Measurements from ENCODE around the gene CADPS2.

The CADPS2 gene

DNA sequence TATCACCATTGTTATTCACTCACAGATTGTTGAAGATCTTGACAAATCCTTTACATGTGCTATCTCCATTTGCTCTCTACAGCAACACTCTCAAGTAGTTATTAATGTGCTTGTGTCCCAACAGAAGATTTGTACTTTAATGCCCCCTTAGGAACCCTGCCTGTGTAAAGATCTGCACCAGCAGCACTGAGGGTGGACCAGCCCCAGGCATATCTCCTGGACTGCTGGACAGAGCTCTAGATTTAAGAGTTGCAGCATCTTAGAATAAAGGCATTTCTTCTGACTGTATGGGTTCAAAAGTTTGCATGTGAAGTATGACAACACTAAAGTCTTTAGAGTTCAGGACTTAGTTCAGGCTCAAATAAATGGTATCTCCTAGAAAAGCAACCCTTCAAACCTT, 282.0 kb downstream of the CADPS2 start:
- DNase-seq (ENCODE audit: low read depth in 2 of 2) = no peak

GRCh38 chr7:122602800-122603199, 283.5 kb downstream of the CADPS2 start:
- no peak for DNase-seq (ENCODE audit: low read depth in 2 of 2)

GRCh38 chr7:122600630-122601029, 285.6 kb downstream of the CADPS2 start:
- DNase-seq (ENCODE audit: low read depth in 2 of 2) = no peak

- no peak for DNase-seq (ENCODE audit: low read depth in 2 of 2)
Measured at GRCh38 chr7:122600042-122600441, 286.2 kb downstream of the CADPS2 start.

DNA sequence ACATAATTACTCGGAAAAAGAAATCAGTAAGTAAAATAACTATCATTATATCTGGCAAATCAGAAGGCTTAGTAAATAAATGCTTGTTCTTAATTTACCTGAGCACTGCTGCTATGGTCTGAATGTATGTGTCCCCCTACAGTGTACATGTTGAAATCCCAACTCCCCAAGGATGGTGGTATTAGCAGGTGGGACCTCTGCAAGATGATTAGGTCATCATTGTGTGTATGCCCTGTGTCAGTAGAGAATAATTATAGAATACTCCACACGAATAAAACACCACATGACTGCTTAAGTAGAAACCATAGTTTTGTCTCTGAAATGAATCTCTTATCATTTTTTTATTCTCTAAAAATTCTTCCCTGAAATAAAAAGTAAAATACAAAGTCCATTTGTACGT, 289.0 kb downstream of the CADPS2 start:
- DNase-seq (ENCODE audit: low read depth in 2 of 2) = no peak

- DNase-seq (ENCODE audit: low read depth in 2 of 2) = no peak
Measured at GRCh38 chr7:122595885-122596284, 290.4 kb downstream of the CADPS2 start.

GRCh38 chr7:122588621-122589020, 297.6 kb downstream of the CADPS2 start:
- no peak for DNase-seq (ENCODE audit: low read depth in 2 of 2)

- DNase-seq (ENCODE audit: low read depth in 2 of 2) = no peak
Measured at GRCh38 chr7:122584676-122585251, 301.5 kb downstream of the CADPS2 start.

DNA sequence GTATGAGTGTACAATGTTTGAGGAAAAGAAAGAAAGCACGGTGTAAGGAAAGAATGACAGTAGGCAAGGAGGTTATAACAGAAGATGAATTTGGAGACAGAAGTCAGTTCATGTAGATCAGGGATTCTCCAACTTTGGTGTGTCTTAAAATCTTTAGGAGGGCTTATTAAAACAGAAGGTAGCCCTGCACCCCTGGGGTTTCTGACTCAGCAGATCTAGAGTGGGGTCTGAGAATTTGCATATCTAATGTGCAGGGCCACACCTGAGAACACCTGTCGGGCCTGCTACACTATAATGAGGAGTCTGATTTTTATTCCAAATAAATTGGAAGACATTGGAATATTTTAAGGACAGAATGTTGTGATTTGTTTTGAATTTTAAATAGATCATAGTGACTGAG, 307.9 kb downstream of the CADPS2 start:
- no peak for DNase-seq (ENCODE audit: low read depth in 2 of 2)

DNA sequence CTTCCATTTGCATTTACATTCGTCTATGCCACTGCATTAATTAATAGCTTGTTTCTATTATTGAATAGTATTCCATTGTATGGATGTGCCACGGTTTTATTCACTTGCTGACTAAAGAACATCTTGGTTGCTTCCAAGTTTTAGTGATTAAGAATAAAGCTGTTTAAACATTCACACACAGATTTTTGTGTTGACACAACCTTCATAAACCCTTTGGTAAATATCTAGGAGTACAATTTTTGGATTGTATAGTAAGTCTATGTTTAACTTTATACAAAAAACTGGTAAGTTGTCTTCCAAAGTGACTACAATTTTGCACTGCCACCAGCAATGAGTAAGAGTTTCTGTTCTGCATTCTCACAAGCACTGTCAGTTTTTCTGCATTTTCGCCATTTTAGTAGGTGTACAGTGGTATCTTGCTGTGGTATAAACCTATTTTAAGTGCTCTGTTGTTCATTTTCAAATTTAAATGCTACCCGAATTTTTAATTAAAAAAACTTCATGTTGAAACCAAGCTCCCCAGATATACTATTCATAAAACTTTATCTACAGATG, 308.7 kb downstream of the CADPS2 start:
- DNase-seq (ENCODE audit: low read depth in 2 of 2) = no peak

- no peak for DNase-seq (ENCODE audit: low read depth in 2 of 2)
Measured at GRCh38 chr7:122572706-122573105, 313.6 kb downstream of the CADPS2 start.

- no peak for DNase-seq (ENCODE audit: low read depth in 2 of 2)
Measured at GRCh38 chr7:122561326-122561725, 324.9 kb downstream of the CADPS2 start.

GRCh38 chr7:122556873-122557542, 329.3 kb downstream of the CADPS2 start:
- DNase-seq (ENCODE audit: low read depth in 2 of 2) = no peak

DNA sequence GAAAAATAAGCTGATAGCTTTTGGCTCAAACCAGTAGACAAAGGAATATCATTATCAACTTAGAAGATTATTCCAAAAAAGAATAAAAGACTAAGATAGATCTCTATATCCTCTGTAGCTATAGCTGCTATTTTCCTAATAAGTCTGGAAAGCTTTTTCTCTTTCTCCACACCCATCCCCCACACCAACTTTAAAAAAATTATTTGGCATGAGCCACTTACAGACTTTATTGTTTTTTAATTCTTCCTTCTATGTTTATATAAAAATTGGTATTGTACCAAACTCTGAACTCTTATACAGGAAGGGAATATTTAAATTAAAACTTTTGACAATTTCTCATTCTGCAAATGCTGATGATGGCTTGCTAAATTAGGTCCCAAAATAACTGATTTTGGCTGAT, 330.0 kb downstream of the CADPS2 start:
- DNase-seq (ENCODE audit: low read depth in 2 of 2) = no peak

DNA sequence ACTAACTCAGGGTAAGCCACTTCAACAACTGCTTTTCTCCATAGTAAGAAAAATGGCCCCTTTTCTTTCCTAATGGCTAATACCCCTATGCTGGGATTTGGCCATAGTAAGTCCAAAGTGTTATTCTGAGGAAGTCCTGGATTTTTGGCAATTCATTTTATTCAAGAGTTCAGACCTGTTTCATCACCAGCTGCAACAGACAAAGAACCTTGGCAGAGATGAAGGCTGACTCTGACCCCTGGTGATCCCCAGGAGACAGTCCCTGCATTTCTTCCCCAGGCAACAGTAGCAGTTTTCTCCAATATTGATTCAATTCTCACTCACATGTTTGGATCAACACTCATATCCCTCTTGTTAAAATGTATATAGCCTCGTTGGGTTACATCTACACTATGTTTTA, 332.5 kb downstream of the CADPS2 start:
- DNase-seq (ENCODE audit: low read depth in 2 of 2) = no peak

- DNase-seq (ENCODE audit: low read depth in 2 of 2) = no peak
Measured at GRCh38 chr7:122552769-122553168, 333.5 kb downstream of the CADPS2 start.

- DNase-seq (ENCODE audit: low read depth in 2 of 2) = no peak
Measured at GRCh38 chr7:122550545-122550944, 335.7 kb downstream of the CADPS2 start.

DNA sequence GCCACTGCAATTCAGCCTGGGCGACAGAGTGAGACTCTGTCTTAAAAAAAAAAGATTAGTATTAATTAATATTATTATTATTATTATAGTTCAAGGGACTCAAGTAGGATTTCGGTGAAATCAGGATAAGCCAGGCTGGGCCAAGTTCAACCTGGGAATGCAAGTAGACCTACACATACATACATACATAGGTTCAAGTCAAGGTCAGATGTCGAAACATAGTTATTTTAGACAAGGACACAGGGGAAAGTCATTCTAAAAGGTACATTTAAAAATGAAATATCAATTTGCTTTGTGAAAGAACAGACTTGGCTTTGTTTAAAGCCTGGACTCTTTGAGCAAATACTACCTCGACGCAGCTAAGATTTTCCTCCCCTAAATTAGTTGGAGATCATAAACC, 336.7 kb downstream of the CADPS2 start:
- no peak for DNase-seq (ENCODE audit: low read depth in 2 of 2)

- DNase-seq (ENCODE audit: low read depth in 2 of 2) = no peak
Measured at GRCh38 chr7:122546496-122546895, 339.8 kb downstream of the CADPS2 start.

GRCh38 chr7:122544463-122544862, 341.8 kb downstream of the CADPS2 start:
- no peak for DNase-seq (ENCODE audit: low read depth in 2 of 2)

GRCh38 chr7:122543891-122544290, 342.4 kb downstream of the CADPS2 start:
- DNase-seq (ENCODE audit: low read depth in 2 of 2) = no peak

GRCh38 chr7:122543166-122543565, 343.1 kb downstream of the CADPS2 start:
- DNase-seq (ENCODE audit: low read depth in 2 of 2) = no peak

DNA sequence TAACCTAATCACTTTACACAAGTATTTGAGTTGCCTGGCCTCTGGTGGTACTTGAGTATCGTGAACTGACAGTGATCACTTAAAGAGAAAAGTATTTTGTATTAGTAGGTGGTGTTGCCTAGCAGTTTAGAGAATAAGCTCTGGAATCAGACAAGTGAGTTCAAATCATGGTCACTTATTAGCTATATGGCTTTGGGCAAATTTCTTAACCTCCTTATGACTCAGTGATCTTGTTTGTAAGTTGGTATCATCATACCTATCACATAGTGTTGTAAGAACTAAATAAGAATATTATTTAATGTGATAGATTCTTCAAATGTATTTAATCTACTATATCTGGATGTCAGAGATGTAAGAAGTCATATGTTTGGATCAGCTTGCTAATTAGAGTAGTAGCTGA, 351.2 kb downstream of the CADPS2 start:
- DNase-seq (ENCODE audit: low read depth in 2 of 2) = no peak

Data from activated CD4-positive, alpha-beta T cell treated with anti-CD3 and anti-CD28 coated beads for 24 hours (primary cell).